Activated B cell treated with CpG ODN at 0.5 μM for 24 hours (primary cell): Measurements from ENCODE around the gene RNF212. TPM values are rescaled to one million over a fixed set of nuclear protein-coding genes. Genes with fewer than 3 reads are reported as not detected.

ENCODE experiments used
- ATAC-seq: fragments of 200-7000 bp; cut with Tn5 transposase; one replicate; pipeline ENCODE4 v1.10.0; 2021; ENCODE audit warnings: low read depth, mild to moderate bottlenecking, moderate library complexity
- CTCF ChIA-PET: fragments of 350-600 bp; sonication (Branson Sonifier 250); formaldehyde crosslinking; loops from one replicate; lab custom pipeline; 2021; ENCODE audit warnings: antibody characterized with exemption; lab: Charles Lee
- POLR2A ChIA-PET: fragments of 350-600 bp; sonication (Branson Sonifier 250); formaldehyde crosslinking; loops from one replicate; lab custom pipeline; 2021; ENCODE audit warnings: antibody characterized with exemption; lab: Charles Lee
- DNase-seq: peaks from one replicate; pipeline ENCODE4 v3.0.0; 2022
- H3K27ac Mint-ChIP-seq: one replicate; pipeline ENCODE4 v1.8.0; 2020; ENCODE audit warnings: mixed read lengths
- H3K27me3 Mint-ChIP-seq: one replicate; pipeline ENCODE4 v1.8.0; 2021; ENCODE audit warnings: mixed read lengths
- H3K36me3 Mint-ChIP-seq: one replicate; pipeline ENCODE4 v1.8.0; 2021; ENCODE audit warnings: low read depth, mixed read lengths
- H3K4me1 Mint-ChIP-seq: one replicate; pipeline ENCODE4 v1.8.0; 2021; ENCODE audit warnings: mixed read lengths
- H3K4me3 Mint-ChIP-seq: one replicate; pipeline ENCODE4 v1.8.0; 2020; ENCODE audit warnings: mild to moderate bottlenecking, mixed read lengths
- H3K9me3 Mint-ChIP-seq: one replicate; pipeline ENCODE4 v1.8.0; 2020; ENCODE audit warnings: mixed read lengths
- CTCF ChIP-seq: fragments of 200-600 bp; IDR thresholded peaks from one replicate; pipeline ENCODE4 v1.8.0; 2022; ENCODE audit warnings: antibody characterized with exemption, mild to moderate bottlenecking
- intact Hi-C: fragments of 100-400 bp; cut with micrococcal nuclease; formaldehyde crosslinking; loops from one replicate; pipeline ENCODE4 v1.15.1; 2024
- total RNA-seq: library from RNA; stranded (reverse); gene quantifications from 2 replicates; pipeline ENCODE4 v1.2.3, GENCODE V29; 2022

RNF212 gene
- total RNA-seq, 1 donor from 2014 or later, result 2.4 TPM

DNA sequence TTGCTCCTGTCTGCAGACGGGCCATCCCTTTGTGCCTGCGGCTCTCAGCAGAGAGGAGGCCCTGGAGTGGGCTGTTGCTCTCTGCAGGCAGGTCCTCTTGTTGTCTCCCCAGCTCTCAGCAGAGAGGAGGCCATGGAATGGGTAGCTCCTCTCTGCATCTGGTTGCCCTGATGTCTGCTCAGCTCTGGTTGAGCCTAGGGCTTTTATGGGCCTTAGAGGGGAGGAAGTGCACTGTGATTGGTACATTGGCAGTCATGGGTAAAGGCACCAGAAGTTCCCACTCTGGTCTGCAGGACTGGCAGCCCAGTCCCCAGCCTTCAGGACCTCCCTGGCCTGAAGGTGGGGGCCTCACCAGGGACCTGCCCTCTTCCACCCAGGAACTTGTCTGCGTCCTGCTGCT lies 37.5 kb upstream of the RNF212 start:
- peaks cover 5% of the 10 kb centered on the region for H3K4me1 Mint-ChIP-seq
- no peak overlapping the region for H3K4me3 Mint-ChIP-seq
- ChIA-PET CTCF (no interaction called here), POLR2A (no interaction called here)
- TF ChIP-seq CTCF, result no peak
- no peak overlapping the region for H3K27ac Mint-ChIP-seq
- H3K9me3 Mint-ChIP-seq, result peaks cover 3% of the 10 kb centered on the region
- no peaks in the 10 kb centered on the region for H3K36me3 Mint-ChIP-seq
- intact Hi-C loops, result no loop called here
- DNase-seq (no peak), ATAC-seq (no peak)
- no peaks in the 10 kb centered on the region for H3K27me3 Mint-ChIP-seq

- Mint-ChIP-seq H3K4me1 (peaks cover 28% of the 10 kb centered on the region), H3K27ac (no peak overlapping the region), H3K36me3 (no peaks in the 10 kb centered on the region), H3K9me3 (peaks cover 3% of the 10 kb centered on the region), H3K27me3 (peaks cover 11% of the 10 kb centered on the region), H3K4me3 (no peak overlapping the region)
- ChIA-PET POLR2A (no interaction called here), CTCF (no interaction called here)
- DNase-seq (no peak), ATAC-seq (no peak)
- intact Hi-C loops, result no loop called here
- no peak for TF ChIP-seq CTCF
Observed at GRCh38 chr4:1139860-1140259, 26.5 kb upstream of the RNF212 start.

DNA sequence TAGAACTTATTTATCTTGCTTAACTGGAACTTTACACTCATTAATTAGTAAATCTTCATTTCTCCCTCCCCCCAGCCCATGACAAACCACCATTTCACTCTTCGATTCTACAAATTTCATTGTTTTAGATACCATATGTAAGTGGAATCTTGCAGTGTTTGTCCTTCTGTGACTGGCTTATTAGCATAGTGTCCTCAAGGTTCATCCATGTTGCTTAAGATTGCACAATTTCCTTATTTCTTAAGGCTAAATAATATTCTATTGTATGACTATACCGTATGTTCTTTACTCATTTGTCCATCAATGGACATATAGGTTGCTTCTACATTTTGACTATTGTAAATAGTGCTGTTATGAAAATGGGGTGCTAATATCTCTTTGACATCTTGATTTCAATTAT lies 24.5 kb upstream of the RNF212 start:
- Mint-ChIP-seq H3K9me3 (peaks cover 3% of the 10 kb centered on the region), H3K36me3 (no peaks in the 10 kb centered on the region), H3K4me3 (peak overlapping the region; percentile 82), H3K4me1 (peaks cover 41% of the 10 kb centered on the region), H3K27ac (no peak overlapping the region), H3K27me3 (peaks cover 4% of the 10 kb centered on the region)
- intact Hi-C loops, result no loop called here
- DNase-seq (no peak), ATAC-seq (no peak)
- no peak for TF ChIP-seq CTCF
- CTCF ChIA-PET, result interaction anchor here (1.1 kb wide), 1 partner anchor 30 kb away, joined by 4 read pairs; no protein-coding TSS in a partner anchor
- POLR2A ChIA-PET, result interaction anchor here (1.0 to 1.8 kb wide), 4 partner anchors 131 to 210 kb away, joined by 3 to 7 read pairs (median 6); partner anchors contain the start of gene MAEA

DNA sequence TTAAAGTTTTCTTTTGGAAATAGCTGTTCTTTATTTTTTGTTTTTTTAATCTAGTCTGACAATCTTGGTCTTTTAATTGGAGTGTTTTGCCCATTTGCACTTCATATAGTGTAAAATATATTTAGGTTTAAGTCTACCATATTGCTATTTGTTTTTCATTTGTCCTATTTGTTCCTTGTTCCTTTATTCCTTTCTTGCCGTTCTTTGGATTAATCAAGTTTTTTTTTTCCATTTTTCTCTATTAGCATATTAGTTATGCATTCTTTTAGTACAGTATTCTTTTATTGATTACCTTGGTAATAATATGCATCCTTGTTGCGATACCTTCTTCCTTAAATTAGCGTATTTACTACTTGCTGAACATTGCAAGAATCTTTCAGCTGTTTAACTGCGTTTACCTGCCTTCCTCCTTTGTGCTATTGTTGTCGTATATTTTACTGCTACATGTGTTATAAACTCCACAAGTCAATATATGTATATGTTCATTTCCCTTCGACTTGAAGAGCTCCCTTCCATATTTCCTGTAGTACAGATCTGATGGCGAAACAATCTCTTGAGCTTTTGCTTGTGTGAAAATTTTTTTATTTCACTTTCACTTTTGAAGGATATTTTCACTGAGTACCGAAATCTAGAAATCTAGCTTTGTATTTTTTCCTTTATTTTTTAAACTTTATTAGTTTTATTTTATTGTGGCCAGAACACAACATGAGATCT lies 23.9 kb upstream of the RNF212 start:
- no peaks in the 10 kb centered on the region for H3K36me3 Mint-ChIP-seq
- no peak for ATAC-seq
- POLR2A ChIA-PET, result interaction anchor here (1.0 to 1.8 kb wide), 5 partner anchors 65 to 211 kb away, joined by 3 to 7 read pairs (median 6); partner anchors contain the start of gene MAEA

More for the DNA sequence above, 23.9 kb upstream of the RNF212 start:
- no peak for DNase-seq
- H3K9me3 Mint-ChIP-seq, result peaks cover 3% of the 10 kb centered on the region
- peak overlapping the region; percentile 82 for H3K4me3 Mint-ChIP-seq
- no peak for TF ChIP-seq CTCF
- intact Hi-C loops, result no loop called here
- peaks cover 4% of the 10 kb centered on the region for H3K27me3 Mint-ChIP-seq
- peaks cover 45% of the 10 kb centered on the region for H3K4me1 Mint-ChIP-seq
- H3K27ac Mint-ChIP-seq, result peak overlapping the region; percentile 69
- CTCF ChIA-PET, result interaction anchor here (1.1 to 2.3 kb wide), 2 partner anchors 31 to 131 kb away, joined by 4 to 7 read pairs; no protein-coding TSS in a partner anchor
